COR-L47 (cell line): ENCODE measurements around the gene MCEMP1.

Experiments
- DNase-seq: peaks from one replicate; lab custom pipeline; 2025; lab: John Stamatoyannopoulos, UW

MCEMP1 gene

DNA sequence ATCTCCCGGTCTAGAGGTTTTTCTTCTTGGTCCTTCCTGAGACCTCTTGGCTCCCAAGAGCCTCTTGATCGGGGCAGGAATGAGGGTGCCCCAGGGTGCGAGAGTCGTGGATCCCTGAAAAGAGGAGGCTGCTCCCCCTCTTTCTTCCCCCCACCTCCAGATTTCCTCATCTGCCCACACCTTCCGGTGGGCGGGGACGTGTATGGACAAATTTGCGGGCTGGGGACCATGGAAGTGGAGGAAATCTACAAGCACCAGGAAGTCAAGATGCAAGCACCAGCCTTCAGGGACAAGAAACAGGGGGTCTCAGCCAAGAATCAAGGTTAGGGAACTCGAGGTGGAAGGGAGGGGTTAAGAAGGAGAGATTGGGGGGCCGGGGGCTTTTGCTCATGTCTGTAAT, at the start of gene MCEMP1:
MCEMP1 (plus strand) TSS at position 237 of the 400 bp plus-strand sequence; CDS start at position 268, 31 bp downstream.
- DNase-seq: no peak

GRCh38 chr19:7627166-7627565, 49.7 kb upstream of the MCEMP1 start:
- DNase-seq: no peak

DNA sequence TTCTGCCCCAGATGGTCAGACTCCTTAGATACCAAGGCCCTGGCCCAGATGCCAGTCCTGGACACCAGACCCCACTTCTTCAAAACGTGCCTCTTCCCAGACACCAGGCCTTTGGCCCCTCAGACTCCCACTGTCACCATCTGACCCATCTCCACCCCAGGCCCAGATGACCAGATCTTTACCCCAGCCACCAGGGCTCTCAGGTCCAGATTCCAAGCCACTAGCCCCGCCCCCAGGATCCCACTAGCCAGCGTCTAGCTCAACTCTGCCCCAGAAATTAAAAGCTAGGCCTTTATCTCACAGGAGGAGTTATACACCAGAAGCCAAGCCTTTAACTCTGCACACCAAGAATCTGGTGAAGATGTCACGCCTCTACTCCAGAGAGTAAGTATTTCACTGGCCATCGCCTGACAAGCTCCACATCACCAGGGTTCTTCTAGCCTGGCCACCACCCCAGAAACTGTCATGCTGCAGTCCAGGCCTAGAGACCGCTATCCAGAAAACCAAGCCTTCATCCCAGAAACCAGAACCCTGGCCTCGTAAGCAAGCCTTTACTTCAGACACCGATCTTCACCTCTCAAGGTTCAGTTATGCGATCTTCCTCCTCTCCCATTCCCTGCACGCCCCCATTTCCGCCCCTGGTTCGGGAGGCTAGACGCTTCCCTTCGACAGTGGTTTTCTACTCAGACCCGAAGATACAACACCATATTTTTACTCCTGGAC, 48.1 kb upstream of the MCEMP1 start:
- no peak for DNase-seq

- peak; percentile 96 for DNase-seq
Measured at GRCh38 chr19:7629347-7630054, 47.4 kb upstream of the MCEMP1 start, which contains the start of the genes PET100 and XAB2. PET100 (plus strand) TSS chr19:7629793; CDS start chr19:7629834, 41 bp downstream. XAB2 (minus strand) TSS chr19:7629545; CDS start chr19:7629527, 18 bp downstream.

DNA sequence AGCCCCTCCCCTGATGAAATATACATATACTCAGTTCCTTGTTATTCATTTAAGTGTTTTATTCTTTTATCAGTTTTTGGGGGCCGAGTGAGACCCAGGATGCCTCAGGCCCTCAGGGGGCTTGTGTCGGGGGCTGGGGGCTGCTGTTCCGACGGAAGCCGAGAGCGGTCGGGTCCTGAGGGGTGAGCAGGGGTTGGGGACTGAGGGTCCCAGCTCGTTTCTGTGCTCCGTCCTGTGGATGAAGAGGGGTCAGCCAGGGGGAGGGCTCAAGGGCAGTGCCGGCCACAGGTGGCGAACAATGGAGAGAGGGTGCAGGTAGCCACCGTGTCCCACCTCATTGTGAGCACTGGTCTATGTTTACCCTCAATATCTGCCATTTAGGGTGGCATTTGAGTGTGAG, 45.3 kb upstream of the MCEMP1 start:
- no peak for DNase-seq

DNA sequence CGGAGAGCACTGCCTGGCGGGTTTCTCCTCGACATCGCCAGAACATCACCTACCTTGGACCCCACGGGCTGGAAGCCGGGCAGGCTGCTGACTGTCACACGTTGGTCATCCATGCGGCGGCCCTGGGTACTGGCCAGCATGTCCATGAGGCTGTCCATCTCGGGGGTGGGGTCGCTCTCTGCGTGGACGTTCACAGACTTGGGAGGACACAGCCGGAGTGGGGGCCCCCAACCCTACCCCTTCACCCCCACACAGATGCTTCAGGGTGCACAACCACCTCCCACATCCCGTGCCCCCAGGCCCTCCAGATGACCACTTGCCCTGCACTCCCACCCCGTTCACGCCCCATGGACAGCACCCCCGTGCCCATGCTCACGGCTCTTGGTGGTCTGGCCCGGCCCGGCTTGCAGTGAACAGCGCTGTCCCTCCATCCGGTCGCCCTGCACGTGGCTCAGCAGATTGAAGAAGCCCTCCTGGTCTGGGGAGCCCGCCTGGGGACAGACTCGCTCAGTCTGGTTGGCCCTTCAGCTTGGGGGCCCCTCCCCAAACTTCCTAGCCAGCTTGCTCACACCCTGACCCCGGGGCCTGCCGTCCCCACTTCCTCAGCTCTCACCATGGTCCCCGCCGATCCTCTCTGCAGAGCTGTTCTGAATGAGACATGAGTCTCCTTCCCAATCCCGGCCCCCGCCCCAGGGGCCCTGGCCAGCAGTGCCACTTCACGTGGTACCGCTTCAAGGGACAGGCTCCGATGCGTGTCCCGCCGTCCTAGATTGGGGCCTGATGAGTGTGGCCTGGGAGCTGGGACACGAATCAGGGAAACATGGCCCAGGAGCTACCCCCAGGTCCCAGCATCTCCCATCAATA, 44.3 kb upstream of the MCEMP1 start:
- no peak for DNase-seq

DNA sequence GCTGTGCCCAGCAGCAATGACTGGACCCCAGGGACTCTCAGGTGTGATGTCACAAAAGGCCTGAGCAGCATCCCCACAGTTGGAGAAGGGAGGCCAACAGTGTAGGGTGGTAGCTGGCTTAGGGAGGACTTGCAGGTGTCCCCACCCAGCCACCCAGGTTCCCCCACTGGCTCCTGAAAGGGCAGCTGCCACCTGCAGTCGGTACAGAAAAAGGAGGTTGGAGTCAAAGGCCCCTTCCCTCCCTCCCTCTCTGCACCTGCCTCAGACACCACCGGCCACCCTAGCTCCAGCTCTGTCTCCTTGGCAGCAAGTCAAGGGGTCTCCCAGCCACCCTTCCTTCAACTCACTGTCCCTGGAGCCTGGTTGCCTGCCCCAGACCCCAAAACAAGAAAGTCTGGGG, 43.2 kb upstream of the MCEMP1 start, which contains the start of gene PCP2:
PCP2 (minus strand) TSS at position 22 of the 400 bp plus-strand sequence. CDS start 262 bp downstream, outside the sequence.
- no peak for DNase-seq

GRCh38 chr19:7635670-7636069, 41.2 kb upstream of the MCEMP1 start:
- no peak for DNase-seq

DNA sequence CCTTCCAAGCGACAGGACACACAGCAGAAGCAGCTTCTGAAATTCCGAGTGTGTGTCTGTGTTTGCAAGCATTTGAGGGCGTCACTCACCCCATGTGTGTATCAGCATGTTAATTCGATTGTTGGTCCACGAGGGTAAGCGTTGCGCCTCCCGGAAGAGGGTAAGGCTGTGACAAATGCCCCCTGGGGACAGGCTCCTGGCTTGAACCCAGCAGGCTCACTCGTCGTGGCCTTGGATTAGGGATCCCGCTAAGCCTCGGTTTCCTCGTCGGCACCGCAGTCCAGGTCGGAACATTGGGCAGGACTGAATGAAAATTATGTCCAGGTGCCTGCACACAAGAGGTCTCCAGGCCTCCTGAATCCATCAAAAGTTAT, 40.6 kb upstream of the MCEMP1 start:
- no peak for DNase-seq

DNA sequence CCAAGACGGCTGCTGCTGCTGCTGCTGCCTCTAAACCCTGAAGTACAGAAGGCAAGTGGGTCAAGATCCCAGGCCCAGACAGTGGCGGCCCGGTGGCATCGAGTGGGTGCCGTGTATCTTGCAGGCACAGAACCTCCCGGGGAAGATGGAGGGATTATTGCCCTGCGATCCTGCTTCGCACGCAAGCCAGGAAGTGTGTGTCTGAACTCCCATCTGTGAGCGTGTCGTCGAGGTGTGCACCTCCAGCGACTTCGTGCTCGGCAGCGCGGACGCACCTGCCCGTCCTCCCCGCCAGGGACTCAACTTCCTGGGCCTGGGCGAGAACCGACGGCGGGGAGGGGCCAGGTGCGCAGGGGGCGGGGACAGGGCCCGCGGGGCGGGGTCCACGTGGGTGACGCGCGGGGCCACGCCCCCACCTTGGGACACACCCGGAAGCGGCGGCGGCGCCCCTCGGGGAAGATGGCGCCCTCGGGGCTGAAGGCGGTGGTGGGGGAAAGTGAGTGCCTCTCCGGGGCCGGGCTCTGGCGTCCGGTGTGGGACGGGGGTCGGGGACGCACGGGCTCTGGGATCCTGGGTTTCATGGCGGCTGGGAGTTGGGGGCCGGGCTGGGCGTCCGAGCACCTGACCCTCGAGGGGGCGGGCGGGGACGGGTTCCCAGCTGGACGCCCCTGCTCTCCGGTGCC, 40.1 kb upstream of the MCEMP1 start, which contains the start of gene STXBP2:
STXBP2 (plus strand) TSS at position 420 of the 683 bp plus-strand sequence; CDS start at position 460, 40 bp downstream.
- peak; percentile 72 for DNase-seq

- DNase-seq: no peak
Measured at GRCh38 chr19:7637374-7638256, 39.3 kb upstream of the MCEMP1 start.

DNA sequence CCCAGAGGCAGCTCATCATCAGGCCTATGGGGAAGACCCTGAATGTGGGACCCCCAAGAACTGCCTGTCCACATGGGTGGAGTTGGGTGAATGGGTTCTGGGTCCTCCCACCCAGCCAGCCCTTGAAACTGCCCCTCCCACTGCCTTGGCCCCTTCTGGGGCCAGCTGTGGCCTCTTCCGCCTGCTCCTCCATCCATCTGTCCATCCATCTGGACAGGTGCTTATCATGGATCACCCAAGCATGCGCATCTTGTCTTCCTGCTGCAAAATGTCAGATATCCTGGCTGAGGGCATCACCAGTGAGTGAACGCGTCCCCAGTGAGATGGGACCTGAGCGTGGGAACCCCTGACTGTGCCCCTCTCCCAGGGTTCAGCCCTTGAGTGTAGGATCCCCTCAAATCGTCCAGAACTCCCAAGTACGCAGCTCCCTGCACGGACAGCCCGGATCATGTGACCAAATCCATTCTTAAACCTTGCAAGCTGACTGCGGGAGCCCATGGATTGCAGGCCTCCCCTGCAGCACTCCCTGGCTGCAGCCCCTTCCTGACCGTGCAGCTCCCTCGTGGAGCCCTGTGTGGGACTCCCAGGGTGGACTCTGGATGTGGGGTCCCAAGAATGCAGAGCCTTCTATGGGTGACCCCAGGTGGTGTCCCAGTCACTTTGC, 38.0 kb upstream of the MCEMP1 start:
- DNase-seq: no peak

DNA sequence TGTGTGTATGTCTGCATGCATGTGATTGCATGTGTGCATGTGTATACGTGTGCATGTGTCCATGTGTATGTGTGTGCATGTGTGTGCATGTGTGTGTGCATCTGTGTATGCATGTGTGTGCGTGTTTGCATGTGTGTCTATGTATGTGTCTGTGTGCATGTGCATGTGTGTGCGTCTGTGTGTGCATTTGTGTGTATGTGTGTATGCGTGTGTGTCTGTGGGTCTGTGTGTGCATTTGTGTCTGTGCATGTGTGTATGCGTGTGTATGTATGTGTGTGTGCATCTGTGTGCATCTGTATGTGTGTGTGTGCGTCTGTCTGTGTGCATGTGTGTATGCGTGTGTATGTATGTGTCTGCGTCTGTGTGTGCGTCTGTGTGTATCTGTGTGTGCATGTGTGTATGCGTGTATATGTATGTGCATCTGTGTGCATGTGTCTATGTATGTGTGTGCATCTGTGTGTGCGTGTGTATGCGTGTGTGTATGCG, 37.0 kb upstream of the MCEMP1 start:
- DNase-seq: no peak

- DNase-seq: no peak
Measured at GRCh38 chr19:7640803-7641202, 36.1 kb upstream of the MCEMP1 start.

DNA sequence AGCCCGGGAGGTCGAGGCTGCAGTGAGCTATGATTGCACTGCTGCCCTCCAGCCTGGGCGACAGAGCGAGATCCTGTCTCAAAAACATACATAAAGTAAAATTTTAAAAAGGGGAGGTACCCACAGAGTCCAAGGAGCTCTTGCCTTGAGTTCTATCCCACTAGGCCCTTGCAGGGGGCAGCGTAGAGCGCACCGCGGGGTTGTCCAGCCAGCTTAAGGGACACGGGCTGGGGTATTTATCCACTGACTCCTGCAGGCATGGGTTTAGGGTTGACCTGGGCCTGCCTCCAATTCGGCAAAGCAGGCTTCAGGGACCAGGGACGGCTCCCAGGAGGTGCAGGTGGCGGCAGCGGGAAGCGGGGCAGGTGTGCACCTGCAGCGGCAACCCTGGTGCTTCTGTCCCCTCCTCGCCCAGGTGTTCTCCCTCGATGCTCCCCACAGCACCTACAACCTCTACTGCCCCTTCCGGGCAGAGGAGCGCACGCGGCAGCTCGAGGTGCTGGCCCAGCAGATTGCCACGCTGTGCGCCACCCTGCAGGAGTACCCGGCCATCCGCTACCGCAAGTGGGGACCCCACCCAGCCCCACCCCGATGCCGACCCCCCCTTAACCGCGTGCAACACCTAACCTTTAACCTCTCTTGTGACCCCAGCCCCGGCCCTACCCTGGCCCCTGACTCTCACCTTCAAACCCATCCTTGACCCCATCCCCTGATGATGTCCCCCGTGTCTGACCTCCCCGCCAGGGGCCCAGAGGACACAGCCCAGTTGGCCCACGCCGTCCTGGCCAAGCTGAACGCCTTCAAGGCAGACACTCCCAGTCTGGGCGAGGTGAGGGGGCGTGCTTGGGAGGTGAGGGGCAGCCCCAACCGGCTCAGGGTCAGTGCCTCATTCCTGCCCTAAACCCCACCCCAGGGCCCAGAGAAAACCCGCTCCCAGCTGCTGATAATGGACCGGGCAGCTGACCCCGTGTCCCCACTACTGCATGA, 35.3 kb upstream of the MCEMP1 start:
- DNase-seq: no peak

GRCh38 chr19:7642295-7643030, 34.4 kb upstream of the MCEMP1 start:
- no peak for DNase-seq

GRCh38 chr19:7643031-7643415, 33.9 kb upstream of the MCEMP1 start:
- no peak for DNase-seq
